ENCODE data around the gene MEGF8.

MEGF8 gene

DNA sequence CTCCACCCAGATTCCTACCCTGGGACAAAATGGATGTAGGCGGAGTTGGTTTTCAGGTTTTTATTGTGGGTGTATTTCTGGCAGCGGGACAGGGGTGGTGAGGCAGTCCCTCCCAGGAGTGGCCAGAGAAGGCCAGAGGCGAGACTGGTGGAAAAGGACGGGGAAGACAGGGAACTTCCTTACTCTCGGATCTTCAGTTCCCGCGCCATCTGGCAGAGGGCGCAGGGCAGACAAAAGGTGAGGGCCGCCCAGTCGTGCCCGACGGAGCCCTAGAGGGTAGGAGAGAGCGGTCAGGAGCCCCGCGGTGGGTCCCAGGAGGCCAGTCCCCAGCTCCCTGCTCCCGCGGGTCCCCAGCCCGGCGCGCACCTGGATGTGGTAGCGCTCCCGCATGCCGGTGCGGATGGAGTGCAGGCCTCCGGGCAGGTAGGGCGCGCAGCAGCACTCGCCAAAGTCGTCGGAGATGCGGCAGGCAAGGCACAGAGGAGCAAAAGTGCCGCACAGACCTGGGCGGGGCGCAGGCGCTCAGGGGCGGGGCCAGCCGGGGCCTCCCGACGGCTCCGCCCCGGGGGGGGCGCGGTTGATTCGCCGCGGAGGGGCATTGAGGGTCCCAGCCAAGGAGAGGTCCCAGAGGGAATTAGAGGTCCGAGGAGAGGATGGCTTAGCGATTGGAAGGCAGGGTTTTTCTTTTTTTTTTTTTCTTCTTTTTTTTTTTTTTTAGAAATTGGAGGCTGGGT is 61.7 kb downstream of the MEGF8 start:
- DNase-seq (ENCODE audit: low spot score) = no peak

- no peak for DNase-seq (ENCODE audit: low spot score)
These were observed 63.5 kb downstream of the MEGF8 start for GRCh38 chr19:42388851-42389489.

- no peak for DNase-seq (ENCODE audit: low spot score)
These were observed 64.5 kb downstream of the MEGF8 start, which contains the start of gene CNFN for GRCh38 chr19:42389899-42390298. TSS of gene CNFN (minus strand) at chr19:42390297. CDS start at chr19:42389037, 1,260 bp downstream.

GRCh38 chr19:42392165-42392564 is 66.7 kb downstream of the MEGF8 start:
- DNase-seq (ENCODE audit: low spot score) = no peak

GRCh38 chr19:42394751-42395150 is 69.3 kb downstream of the MEGF8 start:
- DNase-seq (ENCODE audit: low spot score) = no peak

DNA sequence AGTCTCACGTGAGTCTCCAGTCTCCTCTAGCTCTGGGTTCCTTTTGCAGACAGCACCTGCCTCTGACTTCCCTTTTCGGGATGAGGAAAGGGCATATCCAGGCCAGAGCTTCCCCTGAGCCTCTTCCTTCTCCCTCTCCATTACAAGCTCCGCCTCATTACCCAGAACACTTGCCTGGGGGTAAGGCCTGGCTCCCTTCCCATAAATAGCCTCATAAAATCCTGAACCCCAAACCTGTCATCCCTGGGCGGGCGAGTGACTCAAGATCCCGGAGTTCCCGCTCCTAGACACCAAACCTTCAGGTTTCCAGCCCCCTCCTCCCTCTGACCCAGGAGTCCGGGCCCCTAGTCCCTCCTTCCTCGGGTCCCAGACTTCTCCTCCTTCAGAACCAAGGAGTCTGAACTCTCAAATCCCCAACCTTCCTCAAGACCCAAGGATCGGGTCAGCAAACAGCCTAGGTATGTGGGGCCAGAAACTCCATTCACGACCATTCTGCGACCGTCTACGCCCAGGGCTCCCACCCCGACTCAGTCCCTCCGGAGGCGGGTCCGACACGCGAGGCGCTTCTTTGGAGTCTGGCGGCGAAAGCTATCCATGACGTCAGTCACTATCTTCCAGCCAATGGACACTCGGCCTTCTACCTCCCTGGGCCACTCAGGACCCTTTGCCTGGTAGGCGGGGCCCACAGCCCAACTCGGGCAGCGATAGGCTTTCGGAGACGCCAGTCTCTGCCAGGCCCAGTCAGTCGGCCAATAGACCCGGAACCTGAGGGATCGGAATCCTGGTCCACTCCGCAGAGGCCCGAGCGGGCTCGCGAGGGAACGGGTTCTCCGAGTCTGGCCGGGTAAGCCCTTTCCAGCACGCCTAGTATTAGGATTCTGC is 71.2 kb downstream of the MEGF8 start:
- peak; percentile 98 for DNase-seq (ENCODE audit: low spot score)

GRCh38 chr19:42397263-42398166 is 72.1 kb downstream of the MEGF8 start:
- DNase-seq (ENCODE audit: low spot score) = no peak

DNA sequence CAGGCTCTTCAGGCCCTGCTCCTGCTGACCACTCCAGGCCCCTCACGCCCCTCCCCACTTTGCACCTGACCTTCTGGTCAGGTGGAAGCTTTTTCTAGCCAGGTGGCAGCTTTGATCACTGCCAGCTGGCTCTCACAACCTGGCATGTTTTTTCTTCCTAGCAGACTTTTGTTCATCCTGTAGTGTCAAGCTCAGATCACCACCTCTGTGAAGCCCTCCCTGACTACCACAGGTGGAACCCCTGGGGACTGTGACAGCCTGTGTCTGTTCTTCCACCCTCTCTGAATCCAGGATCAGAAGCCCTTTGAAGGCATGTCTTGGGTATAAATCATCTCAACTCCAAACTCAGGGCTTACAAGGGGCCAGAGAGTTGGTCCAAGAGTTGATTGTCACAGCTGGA is 75.0 kb downstream of the MEGF8 start:
- DNase-seq (ENCODE audit: low spot score) = no peak

GRCh38 chr19:42401365-42402303 is 76.2 kb downstream of the MEGF8 start:
- peak; percentile 68 for DNase-seq (ENCODE audit: low spot score)

DNA sequence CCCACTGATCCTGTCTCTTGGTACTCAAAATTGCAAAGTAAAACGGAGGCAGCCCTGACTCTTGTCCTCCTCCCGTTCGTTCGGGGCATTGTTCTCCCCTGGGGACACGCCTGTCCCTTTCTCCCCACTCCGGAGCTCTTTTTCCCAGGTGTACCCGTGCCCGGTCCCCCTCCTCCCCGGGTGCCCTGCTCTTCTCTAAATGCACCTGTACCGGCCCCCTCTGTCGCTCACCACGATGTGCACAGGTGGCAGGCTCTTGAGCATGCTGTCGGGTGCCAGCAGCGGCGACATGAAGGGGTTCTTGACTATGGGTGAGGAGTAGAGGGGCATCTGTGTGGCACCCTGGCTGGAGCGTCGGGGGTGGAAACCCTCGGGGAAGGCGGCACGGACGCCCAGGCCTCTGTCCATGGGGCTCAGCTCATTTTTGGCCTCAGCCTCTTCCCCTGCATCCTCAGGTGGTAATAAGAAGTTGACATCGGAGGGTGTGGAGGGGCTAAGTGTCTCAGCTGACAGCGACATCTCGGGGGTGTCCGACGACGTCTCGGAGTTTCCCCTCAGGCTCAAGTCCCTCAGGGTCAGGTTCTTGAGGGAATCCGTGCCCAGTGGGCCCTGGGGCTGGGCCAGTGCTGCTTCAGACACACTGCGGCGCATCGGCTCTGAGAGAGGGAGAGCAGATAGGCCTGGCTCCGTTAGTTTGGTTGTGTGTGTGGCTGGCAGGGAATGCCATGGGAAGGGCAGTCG is 77.1 kb downstream of the MEGF8 start:
- no peak for DNase-seq (ENCODE audit: low spot score)

DNA sequence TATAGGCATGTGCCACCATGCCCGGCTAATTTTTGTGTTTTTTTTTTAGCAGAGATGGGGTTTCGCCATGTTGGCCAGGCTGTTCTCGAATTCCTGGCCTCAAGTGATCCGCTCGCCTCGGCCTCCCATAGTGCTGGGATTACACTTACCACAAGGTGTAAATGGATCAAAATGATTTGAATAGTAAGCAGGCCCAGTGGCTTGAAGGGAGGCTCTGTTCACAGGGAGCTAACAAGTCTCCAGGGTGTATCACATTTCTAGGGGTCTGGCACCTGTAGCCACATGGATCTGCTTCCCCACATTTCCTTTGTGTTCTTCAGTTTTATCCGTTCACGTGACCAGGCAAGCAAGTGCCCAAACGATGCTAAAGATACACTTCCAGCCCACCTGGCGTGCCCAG is 78.2 kb downstream of the MEGF8 start:
- no peak for DNase-seq (ENCODE audit: low spot score)

- no peak for DNase-seq (ENCODE audit: low spot score)
These were observed 80.7 kb downstream of the MEGF8 start for GRCh38 chr19:42406111-42406510.

DNA sequence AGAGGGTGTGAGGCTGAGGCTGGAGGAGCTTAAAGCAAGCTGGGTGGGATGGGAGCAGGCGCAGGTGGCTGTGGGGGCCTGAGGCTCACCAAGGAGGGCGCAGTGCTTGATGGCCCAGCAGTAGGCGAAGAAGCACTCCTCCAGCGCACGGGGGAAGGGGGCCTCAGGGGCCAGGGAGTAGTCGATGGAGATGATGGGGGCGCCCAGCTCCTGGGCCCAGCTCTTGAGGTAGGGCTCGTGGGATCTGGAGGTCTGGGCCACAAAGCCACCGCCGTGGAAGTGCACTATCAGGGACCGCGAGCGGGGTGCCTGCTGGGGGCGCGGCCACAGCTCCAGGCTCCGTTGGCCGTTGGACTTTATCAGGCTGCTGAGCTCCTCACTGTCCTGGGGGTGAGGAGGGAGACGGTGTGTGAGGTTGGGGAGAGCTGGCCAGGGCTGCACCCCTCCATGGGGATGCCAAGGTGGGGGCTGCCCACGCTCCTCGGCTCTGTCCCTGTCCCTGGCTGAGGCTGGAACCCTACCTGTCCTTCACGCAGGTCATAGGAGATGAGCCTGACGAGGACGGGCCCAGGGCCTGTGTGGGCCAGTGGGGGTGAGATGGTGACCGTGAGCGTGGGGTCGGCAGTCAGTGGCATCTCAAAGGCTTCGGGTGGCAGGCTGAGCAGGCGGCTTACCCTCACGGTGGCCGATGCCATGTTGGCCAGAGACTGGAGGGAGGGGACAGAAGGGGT is 81.8 kb downstream of the MEGF8 start:
- DNase-seq (ENCODE audit: low spot score) = no peak

DNA sequence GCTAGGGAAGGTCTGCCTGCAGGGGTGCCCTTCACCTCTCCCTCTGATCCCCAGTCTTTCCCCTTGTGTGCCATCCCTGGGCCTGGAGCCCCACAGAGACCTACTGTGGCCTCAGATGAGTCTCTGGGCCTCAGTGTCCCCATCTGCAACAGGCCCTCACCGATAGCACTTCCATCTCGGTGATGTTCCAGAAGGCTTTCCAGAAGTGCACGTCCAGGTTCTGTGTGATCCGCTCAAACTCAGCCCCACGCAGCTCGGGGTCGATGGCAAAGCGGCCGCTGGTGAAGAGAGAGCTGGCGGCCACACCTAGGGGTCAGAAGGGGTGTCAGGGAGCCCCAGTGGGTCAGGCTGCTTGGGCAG is 82.4 kb downstream of the MEGF8 start:
- no peak for DNase-seq (ENCODE audit: low spot score)

DNA sequence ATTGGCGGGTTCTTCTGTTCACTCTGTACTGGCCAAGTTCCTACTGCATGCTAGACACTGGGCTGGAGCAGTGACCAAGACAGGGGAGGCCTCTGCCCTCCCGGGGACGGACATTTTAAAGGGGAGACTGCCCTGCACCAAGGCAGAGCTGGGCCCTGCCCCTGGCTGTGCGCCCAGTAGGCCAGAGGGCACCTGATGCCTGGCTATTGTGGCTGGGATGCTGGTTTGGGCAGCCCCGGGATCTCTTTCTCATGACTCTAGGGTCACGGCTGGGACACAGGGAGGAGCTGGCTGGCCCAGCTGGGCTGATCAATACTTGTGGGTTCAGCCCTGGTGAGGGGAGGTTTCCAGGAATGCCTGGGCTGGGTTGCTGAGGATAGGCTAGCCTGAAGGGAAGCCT is 84.0 kb downstream of the MEGF8 start:
- no peak for DNase-seq (ENCODE audit: low spot score)

DNA sequence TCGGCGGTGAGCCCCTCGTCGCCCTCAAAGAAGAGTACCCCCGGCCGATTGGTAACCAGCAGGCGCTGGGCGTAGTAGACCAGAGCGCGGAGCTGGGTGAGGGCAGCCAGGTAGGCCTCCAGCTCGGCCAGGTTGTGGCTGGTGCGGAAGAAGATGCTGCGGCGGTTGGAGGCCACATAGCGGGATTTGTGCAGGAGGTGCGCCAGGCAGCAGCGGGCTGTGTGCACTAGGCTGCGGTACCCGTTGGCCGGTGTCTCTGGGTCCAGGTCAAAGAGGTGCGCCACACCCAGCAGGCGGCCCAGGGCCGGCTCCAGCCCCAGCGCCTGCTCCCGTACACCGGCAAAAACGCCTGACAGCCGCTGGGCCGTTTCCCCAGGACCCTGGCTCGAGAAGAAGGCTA is 84.9 kb downstream of the MEGF8 start:
- no peak for DNase-seq (ENCODE audit: low spot score)

DNA sequence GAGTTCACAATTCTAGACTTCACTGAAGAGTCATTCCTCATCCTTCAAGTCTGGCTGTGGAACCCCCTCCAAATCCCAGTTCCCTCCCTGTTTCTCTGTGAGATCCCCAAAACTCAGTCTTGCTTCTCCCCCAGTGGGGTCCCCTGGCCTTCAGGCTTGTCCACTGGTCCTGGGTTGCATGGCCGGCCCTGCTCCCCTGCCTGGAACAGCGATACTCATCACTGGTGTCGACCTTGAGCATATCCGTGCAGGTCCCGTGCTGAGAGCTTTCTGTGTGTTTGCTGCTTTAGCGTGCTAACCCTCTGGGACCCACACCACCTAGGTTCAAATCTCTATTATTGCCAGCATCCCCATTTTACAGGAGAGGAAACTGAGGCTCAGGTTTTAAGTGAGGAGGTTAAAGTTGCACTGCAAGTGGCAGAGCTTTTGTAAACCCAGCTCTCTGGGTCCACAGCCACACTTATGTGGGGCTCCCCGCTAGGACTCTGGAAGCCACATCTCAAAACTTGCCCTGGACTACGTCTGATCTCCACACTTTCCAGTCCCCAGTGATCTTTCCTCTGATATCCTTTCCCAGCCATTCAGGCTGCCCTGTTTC is 86.2 kb downstream of the MEGF8 start:
- DNase-seq (ENCODE audit: low spot score) = no peak

GRCh38 chr19:42412227-42412626 is 86.8 kb downstream of the MEGF8 start:
- DNase-seq (ENCODE audit: low spot score) = peak; percentile 85

- DNase-seq (ENCODE audit: low spot score) = peak; percentile 86
These were observed 87.2 kb downstream of the MEGF8 start for GRCh38 chr19:42412661-42413076.

All from putamen (tissue), 1 donor.